ENCODE results near the gene C16orf78.

DNA sequence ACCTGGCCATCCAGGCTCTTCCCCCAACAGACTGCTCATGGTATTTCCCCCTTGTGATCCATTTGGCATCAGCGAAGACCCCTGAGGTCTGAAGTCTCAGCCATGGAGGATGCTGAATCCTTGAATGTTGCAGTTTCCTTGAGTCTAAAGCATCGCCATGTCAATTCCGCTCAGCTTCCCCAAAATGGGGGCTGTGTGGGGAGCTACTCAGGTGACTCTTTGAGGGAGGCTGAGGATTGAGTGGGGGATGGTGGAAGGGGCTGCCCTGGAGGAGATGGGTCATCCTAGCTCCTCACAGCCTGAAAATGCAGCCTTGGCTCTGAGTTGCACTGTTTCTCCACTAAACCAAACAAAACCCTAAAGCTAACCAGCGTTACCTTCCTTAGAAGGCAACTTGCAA is 2.6 kb downstream of the C16orf78 start:
- TF ChIP-seq, protein P1, sequence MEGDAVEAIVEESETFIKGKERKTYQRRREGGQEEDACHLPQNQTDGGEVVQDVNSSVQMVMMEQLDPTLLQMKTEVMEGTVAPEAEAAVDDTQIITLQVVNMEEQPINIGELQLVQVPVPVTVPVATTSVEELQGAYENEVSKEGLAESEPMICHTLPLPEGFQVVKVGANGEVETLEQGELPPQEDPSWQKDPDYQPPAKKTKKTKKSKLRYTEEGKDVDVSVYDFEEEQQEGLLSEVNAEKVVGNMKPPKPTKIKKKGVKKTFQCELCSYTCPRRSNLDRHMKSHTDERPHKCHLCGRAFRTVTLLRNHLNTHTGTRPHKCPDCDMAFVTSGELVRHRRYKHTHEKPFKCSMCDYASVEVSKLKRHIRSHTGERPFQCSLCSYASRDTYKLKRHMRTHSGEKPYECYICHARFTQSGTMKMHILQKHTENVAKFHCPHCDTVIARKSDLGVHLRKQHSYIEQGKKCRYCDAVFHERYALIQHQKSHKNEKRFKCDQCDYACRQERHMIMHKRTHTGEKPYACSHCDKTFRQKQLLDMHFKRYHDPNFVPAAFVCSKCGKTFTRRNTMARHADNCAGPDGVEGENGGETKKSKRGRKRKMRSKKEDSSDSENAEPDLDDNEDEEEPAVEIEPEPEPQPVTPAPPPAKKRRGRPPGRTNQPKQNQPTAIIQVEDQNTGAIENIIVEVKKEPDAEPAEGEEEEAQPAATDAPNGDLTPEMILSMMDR (IDR thresholded peaks at IDR 0.05; ENCODE audit: low read depth, low read length), result no peak
- TF ChIP-seq, protein P2, sequence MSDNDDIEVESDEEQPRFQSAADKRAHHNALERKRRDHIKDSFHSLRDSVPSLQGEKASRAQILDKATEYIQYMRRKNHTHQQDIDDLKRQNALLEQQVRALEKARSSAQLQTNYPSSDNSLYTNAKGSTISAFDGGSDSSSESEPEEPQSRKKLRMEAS (IDR thresholded peaks at IDR 0.05; ENCODE audit: low read depth, low read length), result no peak
